RPMI8226 (cell line): ENCODE measurements around the gene CSRNP3.

Experiments used
- DNase-seq: peaks from one replicate; pipeline ENCODE4 v3.0.0-alpha.2; 2015

CSRNP3 gene

DNA sequence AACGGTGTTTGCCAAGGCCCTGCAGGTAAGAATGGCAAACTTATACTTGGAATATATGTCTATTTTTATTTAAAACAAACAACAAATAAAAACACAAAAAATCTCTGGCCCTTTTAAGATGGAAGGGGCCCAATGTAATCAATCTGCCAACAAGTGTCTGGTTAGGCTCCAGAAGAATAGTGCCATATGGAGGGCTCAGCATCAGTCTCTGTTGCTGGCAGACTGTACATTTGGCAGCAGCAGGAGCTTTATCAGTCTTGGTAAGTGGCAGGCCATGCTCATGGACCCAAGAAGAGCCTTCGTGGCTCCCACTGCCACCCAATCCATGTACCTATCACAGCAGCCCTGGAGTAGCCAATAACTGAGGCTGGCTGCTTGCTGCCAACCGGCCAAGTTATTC lies 223.4 kb downstream of the CSRNP3 start:
- no peak for DNase-seq

DNA sequence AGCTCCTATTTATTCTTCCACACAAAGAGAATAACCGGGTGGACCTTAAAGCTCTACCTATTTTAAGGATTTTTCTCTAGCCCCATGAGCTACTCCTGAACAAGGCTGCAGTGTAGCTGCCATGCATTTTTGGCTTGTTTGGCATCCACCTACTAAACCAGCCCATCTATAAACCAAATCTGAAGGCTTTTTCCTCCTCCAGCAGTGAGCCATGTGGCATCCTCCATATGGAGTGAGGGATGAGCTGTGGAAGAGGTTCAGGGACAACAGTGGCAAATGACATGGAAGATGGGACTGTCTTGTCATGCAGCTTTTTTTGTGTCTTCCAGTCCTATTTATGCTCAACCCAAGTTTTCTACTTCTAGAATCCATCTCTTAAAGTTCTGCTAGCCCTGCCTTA lies 224.3 kb downstream of the CSRNP3 start:
- DNase-seq: no peak

DNA sequence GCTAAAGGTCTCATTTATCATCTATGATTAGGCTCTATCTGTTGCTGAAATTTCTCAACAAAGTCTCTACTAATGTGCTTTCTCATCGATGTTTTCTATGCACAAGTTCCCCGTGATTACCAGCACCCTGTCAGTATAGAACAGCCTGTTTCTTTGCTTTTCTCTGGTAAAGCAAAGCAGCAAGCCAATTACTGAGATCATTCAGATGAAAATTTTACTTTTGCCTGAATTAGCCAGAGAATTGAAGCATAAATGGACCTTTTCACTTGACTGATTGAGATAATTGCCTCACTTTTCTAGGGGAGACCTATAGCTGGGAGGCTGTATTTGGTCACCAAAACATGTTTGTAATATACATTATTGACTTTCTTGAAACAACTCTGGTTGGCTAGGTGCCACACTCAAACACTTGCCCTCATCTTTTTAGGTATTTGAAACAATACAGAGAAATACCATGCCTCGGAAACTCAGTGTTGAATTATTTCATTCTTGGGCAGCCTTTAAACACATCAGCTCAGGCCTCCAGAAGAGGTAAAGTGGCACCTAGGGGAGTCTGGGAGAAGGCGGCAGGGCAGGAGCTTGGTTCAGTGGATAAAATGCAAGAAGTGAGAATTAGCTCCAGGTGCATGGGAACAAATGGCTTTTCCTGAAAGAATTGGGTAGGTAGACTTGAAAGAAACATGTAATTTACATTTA lies 228.4 kb downstream of the CSRNP3 start:
- DNase-seq: no peak

DNA sequence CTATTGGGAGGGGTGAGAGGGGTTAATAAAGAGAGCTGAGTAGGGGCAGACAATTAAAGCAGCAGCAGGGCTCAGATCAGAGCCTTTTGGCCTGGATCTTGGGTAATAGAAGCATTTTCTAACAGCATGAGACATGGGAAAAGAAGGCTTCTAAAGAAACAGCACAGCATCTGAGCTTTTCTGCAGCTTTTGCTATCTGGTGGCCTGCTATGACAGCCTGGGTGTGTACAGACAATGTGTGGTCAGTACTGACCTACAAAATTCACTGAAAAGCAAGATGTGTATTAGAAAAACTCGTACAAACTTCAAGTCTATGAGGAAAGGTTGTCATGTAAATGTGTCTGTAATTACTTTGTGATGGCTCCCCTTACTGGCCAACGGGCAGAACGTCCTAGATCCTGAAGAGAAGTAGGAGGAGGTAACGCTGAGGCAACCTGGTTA lies 229.0 kb downstream of the CSRNP3 start:
- peak; percentile 19 for DNase-seq

GRCh38 chr2:165699946-165700345 lies 230.4 kb downstream of the CSRNP3 start:
- no peak for DNase-seq

GRCh38 chr2:165700531-165700930 lies 231.0 kb downstream of the CSRNP3 start:
- no peak for DNase-seq

- no peak for DNase-seq
Measured at GRCh38 chr2:165701147-165701546, 231.6 kb downstream of the CSRNP3 start.

- no peak for DNase-seq
Measured at GRCh38 chr2:165706960-165707487, 237.5 kb downstream of the CSRNP3 start.

DNA sequence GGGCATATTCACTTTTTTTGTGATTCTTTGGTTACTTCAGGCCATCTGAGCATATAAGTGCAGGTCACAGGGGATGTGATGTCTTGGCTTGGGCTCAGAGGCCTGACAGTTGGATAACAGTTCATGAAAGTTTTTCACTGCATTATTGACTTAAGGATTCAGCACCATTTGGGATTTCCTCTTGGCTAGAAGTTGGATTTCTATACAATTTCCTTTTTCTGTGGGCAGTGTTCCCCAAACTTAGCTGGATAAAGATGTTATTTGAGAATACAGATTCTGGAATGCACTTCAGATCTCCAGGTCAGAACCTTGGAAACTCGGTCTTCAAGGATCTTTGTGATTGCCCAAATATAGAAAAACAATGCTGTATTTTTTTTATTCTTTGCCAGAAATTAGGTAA lies 246.6 kb downstream of the CSRNP3 start:
- DNase-seq: no peak

- no peak for DNase-seq
Measured at GRCh38 chr2:165718610-165719210, 249.2 kb downstream of the CSRNP3 start.

DNA sequence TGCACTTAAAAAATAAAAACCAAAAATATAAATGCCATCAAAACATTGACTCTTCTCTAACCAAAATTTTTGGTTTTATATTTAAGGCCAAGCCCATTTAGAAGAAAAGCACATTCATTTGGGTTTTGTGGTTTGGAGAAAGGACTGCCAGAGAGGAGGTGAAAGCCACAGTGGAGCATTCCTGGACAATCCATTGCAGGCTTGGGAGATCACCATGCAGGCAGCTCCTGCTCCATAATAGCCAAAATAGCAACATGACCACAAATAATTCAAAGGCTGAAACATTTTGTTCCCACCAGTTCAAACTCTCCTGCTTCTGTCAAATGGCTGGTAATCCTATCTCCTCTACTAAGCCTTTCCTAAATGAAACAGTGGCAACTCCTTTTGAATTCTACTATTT lies 251.0 kb downstream of the CSRNP3 start:
- DNase-seq: no peak

DNA sequence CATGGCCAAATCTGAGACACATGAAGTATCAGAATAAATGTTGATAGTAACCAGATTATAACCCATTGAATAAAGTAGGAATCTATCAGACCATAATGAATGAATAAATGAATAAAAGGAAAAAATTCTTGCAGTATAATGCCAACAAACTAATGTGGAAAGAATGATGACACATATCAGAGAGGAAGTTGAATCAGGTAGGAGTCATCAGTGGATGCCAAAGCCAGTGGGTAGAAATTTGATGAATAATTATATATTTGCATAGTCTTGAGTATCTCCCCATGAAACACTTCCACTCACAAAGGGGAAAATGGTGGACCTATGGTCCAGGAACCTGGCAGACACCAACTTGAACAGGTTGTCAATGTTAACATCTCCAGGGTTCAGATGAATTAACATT lies 255.9 kb downstream of the CSRNP3 start:
- DNase-seq: no peak
